H9 (cell line): ENCODE data around the gene TRIP10. TPM values are rescaled to one million over a fixed set of nuclear protein-coding genes. Genes with fewer than 3 reads are reported as not detected.

Experiments
- DNase-seq: peaks from one replicate; pipeline ENCODE4 v3.0.0-alpha.2; 2017
- H2AFZ ChIP-seq: one replicate; pipeline ENCODE4 v1.6.1; 2013; ENCODE audit warnings: mild to moderate bottlenecking, low read length, control low read depth, moderate library complexity
- H2AK5ac ChIP-seq: 2 replicates; pipeline ENCODE4 v1.6.1; 2013; ENCODE audit warnings: low read length, control low read depth, mixed read lengths; ENCODE audit not compliant: insufficient read length
- H2BK120ac ChIP-seq: one replicate; pipeline ENCODE4 v1.6.1; 2013; ENCODE audit warnings: low read depth, mild to moderate bottlenecking, low read length, control low read depth, inconsistent platforms; ENCODE audit not compliant: poor library complexity, severe bottlenecking
- H2BK12ac ChIP-seq: 2 replicates; pipeline ENCODE4 v1.6.1; 2013; ENCODE audit warnings: low read length, control low read depth, mixed read lengths, low read depth; ENCODE audit not compliant: insufficient read length
- H2BK15ac ChIP-seq: 2 replicates; pipeline ENCODE4 v1.6.1; 2013; ENCODE audit warnings: low read depth, low read length, control low read depth
- H2BK20ac ChIP-seq: one replicate; pipeline ENCODE4 v1.6.1; 2013; ENCODE audit warnings: low read depth, mild to moderate bottlenecking, low read length, control low read depth, inconsistent platforms; ENCODE audit not compliant: poor library complexity, severe bottlenecking
- H2BK5ac ChIP-seq: 2 replicates; pipeline ENCODE4 v1.6.1; 2013; ENCODE audit warnings: low read length, control low read depth, mixed read lengths; ENCODE audit not compliant: insufficient read length
- H3K14ac ChIP-seq: 2 replicates; pipeline ENCODE4 v1.6.1; 2013; ENCODE audit warnings: low read length, control low read depth; ENCODE audit not compliant: insufficient read depth
- H3K18ac ChIP-seq: 2 replicates; pipeline ENCODE4 v1.6.1; 2013; ENCODE audit warnings: low read depth, mild to moderate bottlenecking, mixed read lengths, low read length, control low read depth; ENCODE audit not compliant: insufficient read length
- H3K23ac ChIP-seq: 2 replicates; pipeline ENCODE4 v1.6.1; 2013; ENCODE audit warnings: low read length, control low read depth, mixed read lengths, low read depth; ENCODE audit not compliant: insufficient read length
- H3K23me2 ChIP-seq: 2 replicates; pipeline ENCODE4 v1.6.1; 2013; ENCODE audit warnings: low read depth, mild to moderate bottlenecking, mixed read lengths, low read length, control low read depth; ENCODE audit not compliant: insufficient read length, poor library complexity, severe bottlenecking
- H3K27ac ChIP-seq: 2 replicates; pipeline ENCODE4 v1.5.1; 2013; ENCODE audit warnings: low read length, control low read depth, mixed read lengths, low read depth; ENCODE audit not compliant: insufficient read length
- H3K27me3 ChIP-seq: 2 replicates; pipeline ENCODE4 v1.6.1; 2013; ENCODE audit warnings: low read length, control low read depth, inconsistent platforms; ENCODE audit not compliant: insufficient read depth
- H3K4ac ChIP-seq: 2 replicates; pipeline ENCODE4 v1.6.1; 2013; ENCODE audit warnings: low read depth, mild to moderate bottlenecking, control low read depth, inconsistent platforms, low read length, moderate library complexity
- H3K4me1 ChIP-seq: 2 replicates; pipeline ENCODE4 v1.6.1; 2013; ENCODE audit warnings: low read length, control low read depth, inconsistent platforms; ENCODE audit not compliant: insufficient read depth
- H3K4me2 ChIP-seq: 2 replicates; pipeline ENCODE4 v1.6.1; 2013; ENCODE audit warnings: low read length, control low read depth, mixed read lengths; ENCODE audit not compliant: insufficient read length, insufficient read depth
- H3K56ac ChIP-seq: 2 replicates; pipeline ENCODE4 v1.6.1; 2013; ENCODE audit warnings: low read depth, mild to moderate bottlenecking, mixed read lengths, low read length, control low read depth; ENCODE audit not compliant: insufficient read length
- H3K79me1 ChIP-seq: 2 replicates; pipeline ENCODE4 v1.6.1; 2013; ENCODE audit warnings: low read depth, mild to moderate bottlenecking, moderate library complexity, low read length, control low read depth, inconsistent platforms; ENCODE audit not compliant: insufficient read depth, poor library complexity, severe bottlenecking
- H3K79me2 ChIP-seq: 2 replicates; pipeline ENCODE4 v1.6.1; 2013; ENCODE audit warnings: low read length, control low read depth, inconsistent platforms; ENCODE audit not compliant: insufficient read depth
- H3K9ac ChIP-seq: 2 replicates; pipeline ENCODE4 v1.6.1; 2013; ENCODE audit warnings: low read length, control low read depth, mixed read lengths; ENCODE audit not compliant: insufficient read length; ENCODE audit errors: extremely low read depth
- H3K9me3 ChIP-seq: one replicate; pipeline ENCODE4 v1.6.1; 2013; ENCODE audit warnings: low read depth, low read length, inconsistent platforms; ENCODE audit not compliant: control insufficient read depth
- H3T11ph ChIP-seq: one replicate; pipeline ENCODE4 v1.6.1; 2013; ENCODE audit warnings: mild to moderate bottlenecking, low read length, control low read depth, inconsistent platforms
- H4K20me1 ChIP-seq: one replicate; pipeline ENCODE4 v1.6.1; 2013; ENCODE audit not compliant: control insufficient read depth, insufficient read length, insufficient read depth
- H4K5ac ChIP-seq: 2 replicates; pipeline ENCODE4 v1.6.1; 2013; ENCODE audit warnings: low read depth, mild to moderate bottlenecking, mixed read lengths, low read length, control low read depth; ENCODE audit not compliant: insufficient read length
- H4K8ac ChIP-seq: replicated peaks from 2 replicates; pipeline ENCODE4 v1.6.1; 2013; ENCODE audit warnings: low read length, control low read depth, mixed read lengths, low read depth; ENCODE audit not compliant: insufficient read length
- H4K91ac ChIP-seq: 2 replicates; pipeline ENCODE4 v1.6.1; 2013; ENCODE audit warnings: low read depth, mild to moderate bottlenecking, moderate library complexity, mixed read lengths, low read length, control low read depth; ENCODE audit not compliant: insufficient read length
- H3K27ac Mint-ChIP-seq, 3 experiments: 2 replicates in 2 of 3; 3 replicates in 1 of 3; pipeline ENCODE4 v1.8.0; 2020 to 2021; ENCODE audit warnings: mixed read lengths in 3 of 3, mild to moderate bottlenecking in 1 of 3, moderate library complexity in 1 of 3
- H3K27me3 Mint-ChIP-seq: 2 replicates; pipeline ENCODE4 v1.8.0; 2021; ENCODE audit warnings: low read depth, mild to moderate bottlenecking, moderate library complexity, mixed read lengths
- H3K36me3 Mint-ChIP-seq, 3 experiments: 2 replicates in 2 of 3; 3 replicates in 1 of 3; pipeline ENCODE4 v1.8.0; 2020 to 2021; ENCODE audit warnings: low read depth in 3 of 3, mixed read lengths in 3 of 3; ENCODE audit not compliant: insufficient read depth in 1 of 3
- H3K4me1 Mint-ChIP-seq, 2 experiments: 2 replicates each; pipeline ENCODE4 v1.8.0; 2020; ENCODE audit warnings: mixed read lengths in 2 of 2
- H3K4me3 Mint-ChIP-seq, 2 experiments: 2 replicates in 1 of 2; 3 replicates in 1 of 2; pipeline ENCODE4 v1.8.0; 2020 to 2021; ENCODE audit warnings: mild to moderate bottlenecking in 2 of 2, mixed read lengths in 2 of 2, moderate library complexity in 1 of 2
- H3K9me3 Mint-ChIP-seq, 2 experiments: 2 replicates in 1 of 2; 3 replicates in 1 of 2; pipeline ENCODE4 v1.8.0; 2020; ENCODE audit warnings: mild to moderate bottlenecking in 2 of 2, mixed read lengths in 2 of 2, moderate library complexity in 1 of 2
- WGBS: extraction: QIAGEN DNeasy Blood & Tissue Kit; methylation state at CpG from one replicate; pipeline ENCODE4 v1.1.7; 2013; ENCODE audit warnings: missing lambda C conversion rate, low lambda C conversion rate, mixed read lengths; ENCODE audit not compliant: insufficient read length; ENCODE audit errors: extremely low coverage; 5-methylcytosine and 5-hydroxymethylcytosine counted together
- total RNA-seq: library from RNA; stranded (reverse); gene quantifications from 2 replicates; pipeline ENCODE4 v1.2.1, GENCODE V29; 2021
- TF ChIP-seq, protein P1 (sequence below): fragments of 200-600 bp; sonication (generic); conservative IDR thresholded peaks from 3 replicates; pipeline ENCODE4 v1.8.0; 2021; ENCODE audit warnings: antibody characterized with exemption, mild to moderate bottlenecking

The TRIP10 gene
- total RNA-seq, 1 experiment from 2014 or later, result 56.4 TPM

DNA sequence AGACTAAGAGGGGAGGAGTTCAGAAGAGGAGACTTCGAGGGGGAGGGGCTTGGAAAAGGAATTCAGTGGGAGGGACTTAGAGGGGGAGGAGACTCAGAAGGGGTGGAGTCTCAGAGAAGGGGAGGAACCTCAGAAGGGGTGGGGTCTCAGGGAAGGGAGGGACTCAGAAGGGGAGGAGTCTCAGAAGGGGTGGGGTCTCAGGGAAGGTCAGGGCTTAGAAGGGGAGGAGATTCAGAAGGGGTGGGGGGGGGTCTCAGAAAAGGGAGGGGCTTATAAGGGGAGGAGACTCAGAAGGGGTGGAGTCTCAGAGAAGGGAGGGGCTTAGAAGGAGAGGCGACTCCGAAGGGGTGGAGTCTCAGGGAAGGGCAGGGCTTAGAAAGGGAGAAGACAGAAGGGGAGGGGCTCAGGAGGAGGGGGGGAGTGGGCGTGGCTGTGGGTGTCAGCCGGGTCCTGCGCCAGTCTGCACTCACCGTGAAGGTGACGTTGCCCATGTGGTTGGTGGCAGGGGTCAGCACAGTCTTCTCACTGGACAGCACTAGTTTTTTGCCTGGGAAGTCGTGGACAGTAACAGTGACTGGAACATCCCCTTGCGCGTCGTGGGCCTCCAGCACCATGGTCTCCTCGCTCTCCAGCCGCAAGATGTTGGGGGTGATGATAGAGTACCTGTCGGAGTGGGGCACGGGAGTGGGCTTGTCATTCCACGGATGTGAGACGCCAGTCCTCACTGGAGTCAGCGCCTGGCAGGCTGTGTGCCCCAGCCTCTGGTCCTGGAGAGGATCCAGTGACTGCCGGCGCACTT, 20.5 kb upstream of the TRIP10 start:
- no CpG with 5 or more reads among the region's 21 CpGs for WGBS
- H3K4me1 Mint-ChIP-seq, result peaks cover 6 to 34% of the 10 kb centered on the region in 2 experiments

More for the DNA sequence above, 20.5 kb upstream of the TRIP10 start:
- H3K79me1 ChIP-seq, result no peaks in the 10 kb centered on the region
- no peak overlapping the region for H2AFZ ChIP-seq
- no peaks in the 10 kb centered on the region for H3K79me2 ChIP-seq
- no peak overlapping the region for H2BK20ac ChIP-seq
- no peak overlapping the region for H2BK120ac ChIP-seq
- no peak overlapping the region for H4K8ac ChIP-seq
- no peak overlapping the region for H3T11ph ChIP-seq
- no peak overlapping the region for H2BK15ac ChIP-seq
- H4K5ac ChIP-seq, result no peak overlapping the region
- no peak overlapping the region for H3K4me2 ChIP-seq
- TF ChIP-seq, protein P1, sequence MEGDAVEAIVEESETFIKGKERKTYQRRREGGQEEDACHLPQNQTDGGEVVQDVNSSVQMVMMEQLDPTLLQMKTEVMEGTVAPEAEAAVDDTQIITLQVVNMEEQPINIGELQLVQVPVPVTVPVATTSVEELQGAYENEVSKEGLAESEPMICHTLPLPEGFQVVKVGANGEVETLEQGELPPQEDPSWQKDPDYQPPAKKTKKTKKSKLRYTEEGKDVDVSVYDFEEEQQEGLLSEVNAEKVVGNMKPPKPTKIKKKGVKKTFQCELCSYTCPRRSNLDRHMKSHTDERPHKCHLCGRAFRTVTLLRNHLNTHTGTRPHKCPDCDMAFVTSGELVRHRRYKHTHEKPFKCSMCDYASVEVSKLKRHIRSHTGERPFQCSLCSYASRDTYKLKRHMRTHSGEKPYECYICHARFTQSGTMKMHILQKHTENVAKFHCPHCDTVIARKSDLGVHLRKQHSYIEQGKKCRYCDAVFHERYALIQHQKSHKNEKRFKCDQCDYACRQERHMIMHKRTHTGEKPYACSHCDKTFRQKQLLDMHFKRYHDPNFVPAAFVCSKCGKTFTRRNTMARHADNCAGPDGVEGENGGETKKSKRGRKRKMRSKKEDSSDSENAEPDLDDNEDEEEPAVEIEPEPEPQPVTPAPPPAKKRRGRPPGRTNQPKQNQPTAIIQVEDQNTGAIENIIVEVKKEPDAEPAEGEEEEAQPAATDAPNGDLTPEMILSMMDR, result no peak
- H3K27ac Mint-ChIP-seq, result no peak overlapping the region
- peaks cover 8% of the 10 kb centered on the region for H3K27me3 Mint-ChIP-seq
- peaks cover 4 to 6% of the 10 kb centered on the region in 2 experiments; a peak in 4 of 5 replicates for H3K9me3 Mint-ChIP-seq
- no peak overlapping the region for H3K23ac ChIP-seq
- peak; percentile 95 for DNase-seq
- H3K18ac ChIP-seq, result no peak overlapping the region
- no peak overlapping the region for H3K56ac ChIP-seq
- H3K4me3 Mint-ChIP-seq, result peak overlapping the region in 1 of 2 experiments; percentile 20; a peak in 1 of 5 replicates
- H3K4me1 ChIP-seq, result no peaks in the 10 kb centered on the region; the same call in 1 of the 2 replicates
- H3K9me3 ChIP-seq, result no peaks in the 10 kb centered on the region
- H3K14ac ChIP-seq, result no peak overlapping the region
- no peaks in the 10 kb centered on the region for H4K20me1 ChIP-seq
- no peak overlapping the region for H4K91ac ChIP-seq
- no peak overlapping the region for H2BK12ac ChIP-seq
- no peaks in the 10 kb centered on the region for H3K23me2 ChIP-seq
- no peak overlapping the region for H3K9ac ChIP-seq
- no peak overlapping the region for H2BK5ac ChIP-seq
- no peak overlapping the region for H3K4ac ChIP-seq
- no peak overlapping the region for H2AK5ac ChIP-seq
- H3K36me3 Mint-ChIP-seq, result peaks cover 0 to 4% (median 3%) of the 10 kb centered on the region in 3 experiments; a peak in 2 of 7 replicates
- H3K27ac ChIP-seq, result no peak overlapping the region
- no peaks in the 10 kb centered on the region for H3K27me3 ChIP-seq
